ENCODE data around the gene FMO1. TPM values are rescaled to one million over a fixed set of nuclear protein-coding genes. Genes with fewer than 3 reads are reported as not detected.
A peak's percentile ranks its signal among the peaks of the same experiment; 100 is the strongest.

Gene FMO1
- total and polyA plus RNA-seq, 2 of the 8 experiments (the other 6 are each of a cell fraction or from before 2014, with no cell fraction given) = 0.11 TPM; not detected in 1

DNA sequence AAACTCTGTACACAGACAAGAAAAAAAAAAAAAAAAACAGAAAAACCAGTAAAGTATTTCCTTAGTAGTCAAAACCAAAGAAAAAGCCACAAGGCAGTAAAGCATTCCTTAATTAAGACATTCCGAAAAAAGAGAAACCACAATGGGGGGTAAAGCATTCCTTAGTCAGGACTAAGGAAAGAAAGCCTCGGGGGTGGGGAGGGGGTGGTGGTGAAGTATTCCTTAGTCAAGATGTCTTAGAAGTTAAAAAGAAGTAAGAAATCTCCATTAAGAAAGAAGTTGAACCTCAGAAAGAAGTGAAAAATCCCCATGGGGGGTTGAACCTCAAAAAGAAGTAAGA lies 28.2 kb upstream of the FMO1 start:
- peak overlapping the region; percentile 77 for H3K27ac ChIP-seq (ENCODE audit: low read depth, low read length)
- POLR2A ChIA-PET (ENCODE audit: partially characterized antibody) = interaction anchor here (0.9 kb wide), 1 partner anchor 177 kb away, joined by 4 read pairs; no protein-coding TSS in a partner anchor
- 0% methylated on average over 2 of the region's 2 CpGs; no CpG with 5 or more reads in 1 of the 2 experiments for WGBS, 2 experiments (ENCODE audit: extremely low coverage in 1 of 2, insufficient coverage in 1 of 2, insufficient read length in 1 of 2, insufficient replicate concordance in 2 of 2, low coverage in 1 of 2, low lambda C conversion rate in 2 of 2, missing lambda C conversion rate in 1 of 2)
- no peak for TF ChIP-seq FOSL1 (IDR thresholded peaks at IDR 0.05; ENCODE audit: insufficient read depth, low read depth, low read length)
- TF ChIP-seq EZH2 (IDR thresholded peaks at IDR 0.05; ENCODE audit: low read depth, low read length, severe bottlenecking) = no peak
- TF ChIP-seq MAFK (IDR thresholded peaks at IDR 0.05; ENCODE audit: low read depth, low read length) = peak; percentile 9; the same call in 1 of the 2 replicates
- TF ChIP-seq CBX5 (IDR thresholded peaks at IDR 0.05; ENCODE audit: low read depth, low read length) = no peak
- TF ChIP-seq MAX (IDR thresholded peaks at IDR 0.05) = no peak
- TF ChIP-seq ATF2 (IDR thresholded peaks at IDR 0.05; ENCODE audit: low read length) = no peak
- no peak for TF ChIP-seq TAF7 (optimal IDR thresholded peaks at IDR 0.05; ENCODE audit: borderline replicate concordance, low read depth, low read length)
- no peak for TF ChIP-seq SIN3A (conservative IDR thresholded peaks at IDR 0.05 in 1 of 2, IDR thresholded peaks at IDR 0.05 in 1 of 2; ENCODE audit: low read depth in 1 of 2, low read length in 2 of 2)
- TF ChIP-seq HDAC2 (IDR thresholded peaks at IDR 0.05; ENCODE audit: borderline replicate concordance in 1 of 2, low read depth in 2 of 2, low read length in 2 of 2) = 0 out of 4 replicates have a peak, but pooled peaks of 1 of the 2 experiments have one; percentile 38
- no peak for TF ChIP-seq CTBP2 (IDR thresholded peaks at IDR 0.05; ENCODE audit: borderline replicate concordance, insufficient read depth, insufficient read length, low read length)

More for the DNA sequence above, 28.2 kb upstream of the FMO1 start:
- H3K27me3 ChIP-seq (replicated peaks in 1 of 4; ENCODE audit: control insufficient read depth in 3 of 4, extremely low read depth in 1 of 4, insufficient read depth in 3 of 4, low read length in 3 of 4) = no peaks in the 10 kb centered on the region
- no peaks in the 10 kb centered on the region for H3K79me1 ChIP-seq (ENCODE audit: low read depth, low read length)
- peak overlapping the region in 1 of 4 experiments; percentile 62; a peak in 2 of 7 replicates for H3K9ac ChIP-seq (replicated peaks in 1 of 4; ENCODE audit: extremely low read depth in 1 of 4, low read depth in 3 of 4, low read length in 3 of 4)
- H3K4me3 ChIP-seq (ENCODE audit: extremely low read depth in 1 of 4, insufficient read depth in 2 of 4, low read depth in 3 of 4, low read length in 4 of 4) = peak overlapping the region in 3 of 4 experiments; percentile 17 to 54 (median 35); a peak in 5 of 8 replicates
- H2BK120ac ChIP-seq (replicated peaks; ENCODE audit: low read depth, low read length) = no peak overlapping the region
- DNase-seq (ENCODE audit: low read depth in 1 of 2, low spot score in 2 of 2) = peak in 1 of 2 experiments; percentile 62
- no peak overlapping the region for H4K91ac ChIP-seq (replicated peaks; ENCODE audit: insufficient read length, low read length)
- no peak overlapping the region for H3K14ac ChIP-seq (ENCODE audit: insufficient read length)
- FAIRE-seq = peak; percentile 73
- CTCF ChIA-PET (ENCODE audit: partially characterized antibody) = no interaction called here
- H2AFZ ChIP-seq (ENCODE audit: low read length) = no peak overlapping the region
- H4K8ac ChIP-seq (ENCODE audit: extremely low read depth, insufficient read depth, low read length) = no peak overlapping the region
- peak overlapping the region; percentile 60 to 62 for H3K4me2 ChIP-seq (ENCODE audit: insufficient read depth in 1 of 2, low read depth in 2 of 2, low read length in 2 of 2)
- no peaks in the 10 kb centered on the region for H3K79me2 ChIP-seq (ENCODE audit: control insufficient read depth in 1 of 2, insufficient read depth in 2 of 2, low read length in 2 of 2)
- H4K5ac ChIP-seq (ENCODE audit: insufficient read length, low read depth, low read length) = peak overlapping the region; percentile 90
- H3K36me3 ChIP-seq (ENCODE audit: control insufficient read depth in 2 of 4, insufficient read depth in 4 of 4, low read length in 3 of 4) = peaks cover 0 to 7% (median 3%) of the 10 kb centered on the region in 4 experiments; a peak in 2 of 8 replicates
- H3K9me3 ChIP-seq (ENCODE audit: insufficient read depth in 2 of 2, low read depth in 1 of 2, low read length in 1 of 2) = peaks cover 5 to 6% of the 10 kb centered on the region in 2 experiments; a peak in 2 of 4 replicates
- peak overlapping the region; percentile 94; the same call in 1 of the 2 replicates for H2AK5ac ChIP-seq (ENCODE audit: low read depth, low read length)
- no peak overlapping the region for H2BK20ac ChIP-seq (ENCODE audit: low read length)
- peaks cover 2 to 19% (median 14%) of the 10 kb centered on the region in 4 experiments; a peak in 6 of 7 replicates for H3K4me1 ChIP-seq (replicated peaks in 1 of 4; ENCODE audit: control insufficient read depth in 3 of 4, insufficient read depth in 4 of 4, low read length in 3 of 4)
- H3K56ac ChIP-seq (replicated peaks; ENCODE audit: insufficient read length, low read depth, low read length) = peak overlapping the region; percentile 59
- no peak overlapping the region for H3K23ac ChIP-seq (ENCODE audit: insufficient read length)
- H3K4ac ChIP-seq (replicated peaks; ENCODE audit: insufficient read length, low read depth, low read length) = no peak overlapping the region
- peak overlapping the region; percentile 99; the same call in 1 of the 2 replicates for H2BK12ac ChIP-seq (ENCODE audit: low read depth, low read length)
- H3K23me2 ChIP-seq (ENCODE audit: low read depth, low read length) = no peaks in the 10 kb centered on the region; the same call in 1 of the 2 replicates
- peak overlapping the region; percentile 98 for H2BK5ac ChIP-seq (ENCODE audit: low read depth, low read length)
- no peak overlapping the region; the same call in 1 of the 2 replicates for H3K18ac ChIP-seq (ENCODE audit: extremely low read depth, low read length)
- H2BK15ac ChIP-seq (ENCODE audit: low read length) = no peak overlapping the region
- no peaks in the 10 kb centered on the region for H4K20me1 ChIP-seq (replicated peaks in 1 of 2; ENCODE audit: control insufficient read depth in 1 of 2, insufficient read depth in 2 of 2, low read length in 2 of 2)

All from H1 (cell line).